ENCODE results near the gene OMP.
"Not testable (repeated sequence)": the region's sequence is repeated elsewhere in the genome, so short reads cannot be mapped to it uniquely, and the experiment has no call there.

Gene OMP

DNA sequence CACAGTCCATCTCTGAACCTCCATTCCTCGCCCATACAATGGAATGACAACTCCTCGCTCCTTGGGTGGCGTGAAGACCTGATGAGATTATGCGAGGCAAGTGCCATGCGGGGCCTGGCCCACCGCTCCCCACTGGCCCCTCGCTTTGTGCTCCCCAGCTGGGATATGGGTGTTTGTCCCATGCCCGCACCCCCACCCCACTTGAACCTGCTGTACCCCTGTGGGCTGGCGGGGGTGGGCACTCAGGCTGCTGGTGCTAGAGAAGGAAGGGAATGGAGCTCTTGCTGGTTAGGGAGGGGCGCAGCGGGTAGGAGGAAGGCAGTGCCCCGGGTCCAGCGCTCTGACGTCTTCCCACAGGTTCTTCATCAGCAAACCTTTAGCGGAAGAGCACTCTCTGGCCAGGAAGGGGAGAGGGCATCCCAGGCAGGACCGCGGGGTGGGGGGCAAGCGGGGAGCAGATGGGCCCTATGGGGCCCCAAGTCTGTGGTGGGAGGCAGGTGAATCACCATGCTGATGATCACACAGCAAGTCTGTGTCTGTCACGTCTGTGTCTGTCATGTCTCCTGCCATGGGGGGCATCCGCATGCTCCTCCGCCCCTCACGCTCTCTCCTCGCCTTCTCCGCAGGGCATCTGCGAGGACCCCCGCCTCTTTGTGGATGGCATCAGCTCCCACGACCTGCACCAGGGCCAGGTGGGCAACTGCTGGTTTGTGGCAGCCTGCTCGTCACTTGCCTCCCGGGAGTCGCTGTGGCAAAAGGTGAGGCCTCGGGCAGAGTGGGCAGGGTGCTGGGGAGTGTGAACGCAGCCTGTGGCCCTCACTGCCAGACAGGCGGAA, 9.4 kb upstream of the OMP start:
- peaks cover 10 to 31% of the 10 kb centered on the region in 2 donors for H3K36me3 ChIP-seq (ENCODE audit: control insufficient read depth in 1 of 2, insufficient read depth in 2 of 2, low read length in 2 of 2)
- no peak overlapping the region for H3K27ac ChIP-seq (ENCODE audit: low read depth, low read length)
- no peak overlapping the region for H3K9ac ChIP-seq (ENCODE audit: low read depth in 1 of 2, low read length in 2 of 2)
- no peak overlapping the region for H3K4me3 ChIP-seq (ENCODE audit: low read depth in 1 of 2, low read length in 2 of 2)
- H3K4me1 ChIP-seq (ENCODE audit: control insufficient read depth in 1 of 2, insufficient read depth in 2 of 2, low read length in 2 of 2) = peaks cover 61 to 62% of the 10 kb centered on the region in 2 donors
- no peaks in the 10 kb centered on the region for H3K9me3 ChIP-seq (ENCODE audit: control insufficient read depth in 1 of 2, low read length in 2 of 2)
- H3K27me3 ChIP-seq (ENCODE audit: control insufficient read depth in 1 of 2, insufficient read depth in 2 of 2, low read length in 2 of 2) = no peaks in the 10 kb centered on the region

DNA sequence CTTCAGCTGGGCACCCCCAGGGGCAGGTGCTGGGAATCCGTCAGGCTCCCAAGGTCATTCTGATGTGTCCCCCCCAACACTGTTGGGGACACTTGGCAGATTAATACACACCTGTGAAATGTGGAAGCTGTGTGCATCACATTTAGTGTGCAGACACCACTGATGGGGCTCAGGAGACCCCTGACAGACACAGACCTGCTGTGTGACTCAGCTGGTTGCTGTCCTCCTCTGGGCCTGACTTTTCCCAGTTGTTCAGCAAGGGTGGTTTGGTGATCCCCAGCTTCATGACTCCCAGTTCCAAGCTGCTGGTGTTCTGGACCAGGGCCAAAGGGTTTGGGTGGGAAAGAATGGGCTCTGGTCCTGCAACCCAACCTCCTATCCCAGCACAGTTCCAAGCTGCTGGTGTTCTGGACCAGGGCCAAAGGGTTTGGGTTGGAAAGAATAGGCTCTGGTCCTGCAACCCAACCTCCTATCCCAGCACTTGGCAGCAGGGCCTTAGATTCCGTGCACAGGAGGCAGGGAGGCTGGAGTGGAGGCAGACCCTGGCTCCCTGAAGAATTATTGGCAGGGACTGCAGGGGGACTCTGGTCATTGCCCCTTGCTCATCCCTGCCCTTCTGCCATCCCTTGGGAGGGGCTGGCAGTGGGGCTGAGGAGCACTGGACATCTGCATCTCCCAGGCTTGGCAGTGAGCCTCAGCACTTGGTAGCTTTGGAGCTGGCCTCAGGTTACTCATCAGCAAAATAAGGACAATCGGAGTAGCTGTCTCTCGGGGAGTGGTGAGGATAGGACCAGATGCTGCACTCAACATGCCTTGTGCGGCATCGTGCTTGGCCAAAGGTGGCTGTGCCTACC, 8.4 kb upstream of the OMP start:
- Histone ChIP-seq H3K27ac (ENCODE audit: low read depth, low read length) (no peak overlapping the region), H3K36me3 (ENCODE audit: control insufficient read depth in 1 of 2, insufficient read depth in 2 of 2, low read length in 2 of 2) (peaks cover 10 to 29% of the 10 kb centered on the region in 2 donors), H3K9me3 (ENCODE audit: control insufficient read depth in 1 of 2, low read length in 2 of 2) (no peaks in the 10 kb centered on the region), H3K9ac (ENCODE audit: low read depth in 1 of 2, low read length in 2 of 2) (peak overlapping the region; percentile 43 to 59), H3K27me3 (ENCODE audit: control insufficient read depth in 1 of 2, insufficient read depth in 2 of 2, low read length in 2 of 2) (no peaks in the 10 kb centered on the region), H3K4me3 (ENCODE audit: low read depth in 1 of 2, low read length in 2 of 2) (no peak overlapping the region), H3K4me1 (ENCODE audit: control insufficient read depth in 1 of 2, insufficient read depth in 2 of 2, low read length in 2 of 2) (peaks cover 51 to 53% of the 10 kb centered on the region in 2 donors)

DNA sequence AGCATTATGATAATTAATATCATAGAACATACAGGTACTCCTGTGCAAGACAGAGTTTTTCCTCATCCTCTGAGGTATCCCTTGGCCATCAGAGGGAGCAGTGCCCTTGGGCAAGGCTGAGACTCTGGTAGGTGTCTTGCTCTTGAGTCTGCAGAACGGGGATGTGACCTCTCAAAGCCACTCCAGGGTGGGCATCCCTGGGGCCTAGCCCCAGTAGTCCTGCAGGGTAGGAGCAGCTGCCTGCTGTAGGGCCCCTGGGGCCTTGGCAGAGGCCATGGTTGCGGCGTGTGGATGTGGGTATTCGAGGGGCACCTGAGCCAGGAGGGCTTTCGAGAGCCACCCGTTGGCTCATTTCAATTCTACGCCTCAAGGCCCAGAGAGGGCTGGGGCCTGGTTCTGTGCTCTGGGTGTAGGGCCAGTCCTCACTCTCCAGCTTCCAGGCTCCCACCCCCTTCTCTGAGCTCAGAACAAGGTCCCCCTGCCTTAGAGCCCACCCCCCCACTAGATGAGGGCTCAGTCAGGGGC, 7.7 kb upstream of the OMP start:
- peak overlapping the region; percentile 18 to 59 for H3K9ac ChIP-seq (ENCODE audit: low read depth in 1 of 2, low read length in 2 of 2)
- H3K4me1 ChIP-seq (ENCODE audit: control insufficient read depth in 1 of 2, insufficient read depth in 2 of 2, low read length in 2 of 2) = peaks cover 46 to 48% of the 10 kb centered on the region in 2 donors
- H3K9me3 ChIP-seq (ENCODE audit: control insufficient read depth in 1 of 2, low read length in 2 of 2) = no peaks in the 10 kb centered on the region
- H3K27ac ChIP-seq (ENCODE audit: low read depth, low read length) = peak overlapping the region; percentile 75
- H3K36me3 ChIP-seq (ENCODE audit: control insufficient read depth in 1 of 2, insufficient read depth in 2 of 2, low read length in 2 of 2) = peaks cover 10 to 27% of the 10 kb centered on the region in 2 donors
- no peak overlapping the region for H3K4me3 ChIP-seq (ENCODE audit: low read depth in 1 of 2, low read length in 2 of 2)
- no peaks in the 10 kb centered on the region for H3K27me3 ChIP-seq (ENCODE audit: control insufficient read depth in 1 of 2, insufficient read depth in 2 of 2, low read length in 2 of 2)

DNA sequence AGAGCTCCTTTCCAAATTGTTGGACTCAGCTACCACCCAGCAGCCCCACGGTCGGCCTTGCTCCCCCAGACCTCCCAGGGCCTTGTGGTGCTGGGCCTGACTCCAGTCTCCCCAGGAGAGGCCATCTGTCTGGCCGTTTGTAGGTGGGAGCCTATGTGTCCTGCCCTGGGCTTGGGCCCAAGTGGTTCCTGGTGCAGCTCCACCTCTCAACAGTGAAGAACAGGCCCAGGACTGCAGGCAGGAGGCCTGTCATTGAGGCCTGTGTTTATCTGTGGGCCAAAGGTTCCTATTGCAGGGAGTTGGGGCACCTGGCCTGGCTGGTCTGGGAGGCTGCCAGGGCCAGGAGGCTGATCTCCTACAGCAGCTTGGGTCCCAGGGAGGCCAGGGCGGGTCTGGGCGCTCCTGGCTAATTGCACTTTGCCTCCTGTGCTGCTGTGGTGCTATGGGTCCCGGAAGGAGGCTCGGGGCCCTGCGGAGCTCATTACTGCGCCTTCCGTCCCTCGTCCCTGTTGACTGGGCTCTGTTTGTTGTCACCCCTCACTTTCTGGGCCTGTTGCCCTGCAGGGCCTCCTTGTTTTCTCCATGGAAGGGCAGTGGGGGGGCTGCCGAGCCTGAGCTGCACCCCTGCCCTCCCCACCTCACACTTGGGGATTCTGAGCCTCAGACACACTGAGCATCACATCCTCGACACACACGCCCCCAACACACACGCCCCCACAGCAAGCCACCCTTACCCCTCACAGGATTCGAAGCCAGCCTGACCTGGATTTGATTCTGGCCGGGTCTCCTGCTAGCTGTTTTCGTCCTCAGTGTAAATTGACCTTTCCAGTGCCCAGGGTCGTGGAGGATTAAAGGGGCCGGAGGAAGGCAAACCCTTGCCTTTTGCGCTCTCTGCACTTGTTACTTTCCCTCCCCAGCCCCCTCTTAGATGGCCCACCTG, 6.8 kb upstream of the OMP start:
- Histone ChIP-seq H3K9ac (ENCODE audit: low read depth in 1 of 2, low read length in 2 of 2) (peak overlapping the region; percentile 51 to 59), H3K9me3 (ENCODE audit: control insufficient read depth in 1 of 2, low read length in 2 of 2) (no peaks in the 10 kb centered on the region), H3K36me3 (ENCODE audit: control insufficient read depth in 1 of 2, insufficient read depth in 2 of 2, low read length in 2 of 2) (peaks cover 10 to 25% of the 10 kb centered on the region in 2 donors), H3K27me3 (ENCODE audit: control insufficient read depth in 1 of 2, insufficient read depth in 2 of 2, low read length in 2 of 2) (no peaks in the 10 kb centered on the region), H3K4me1 (ENCODE audit: control insufficient read depth in 1 of 2, insufficient read depth in 2 of 2, low read length in 2 of 2) (peaks cover 37 to 39% of the 10 kb centered on the region in 2 donors), H3K4me3 (ENCODE audit: low read depth in 1 of 2, low read length in 2 of 2) (no peak overlapping the region), H3K27ac (ENCODE audit: low read depth, low read length) (peak overlapping the region; percentile 75)

DNA sequence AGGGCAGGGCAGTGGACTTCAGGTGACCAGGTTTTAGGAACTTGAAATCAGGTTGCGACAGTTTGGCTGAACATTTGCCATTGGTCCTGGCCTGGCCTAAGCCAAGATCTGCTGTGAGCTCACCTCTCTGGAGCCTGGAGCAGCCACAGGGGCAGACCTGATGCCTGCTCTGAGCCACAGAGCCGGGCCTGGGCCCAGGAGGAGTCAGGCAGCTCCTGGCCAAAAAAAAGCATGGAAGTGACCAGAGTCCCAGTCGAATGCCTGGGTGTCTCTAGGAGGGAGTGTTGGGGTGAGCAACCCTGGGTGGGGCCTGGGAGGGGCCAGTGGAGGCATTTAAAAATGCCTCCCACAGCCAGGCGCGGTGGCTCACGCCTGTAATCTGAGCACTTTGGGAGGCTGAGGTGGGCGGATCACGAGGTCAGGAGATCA, 6.0 kb upstream of the OMP start:
- Histone ChIP-seq H3K36me3 (ENCODE audit: control insufficient read depth in 1 of 2, insufficient read depth in 2 of 2, low read length in 2 of 2) (peaks cover 13 to 28% of the 10 kb centered on the region in 2 donors), H3K27ac (ENCODE audit: low read depth, low read length) (peak overlapping the region; percentile 75), H3K9ac (ENCODE audit: low read depth in 1 of 2, low read length in 2 of 2) (peak overlapping the region; percentile 43 to 59), H3K4me1 (ENCODE audit: control insufficient read depth in 1 of 2, insufficient read depth in 2 of 2, low read length in 2 of 2) (peaks cover 33 to 34% of the 10 kb centered on the region in 2 donors), H3K4me3 (ENCODE audit: low read depth in 1 of 2, low read length in 2 of 2) (no peak overlapping the region), H3K9me3 (ENCODE audit: control insufficient read depth in 1 of 2, low read length in 2 of 2) (no peaks in the 10 kb centered on the region), H3K27me3 (ENCODE audit: control insufficient read depth in 1 of 2, insufficient read depth in 2 of 2, low read length in 2 of 2) (no peaks in the 10 kb centered on the region)

DNA sequence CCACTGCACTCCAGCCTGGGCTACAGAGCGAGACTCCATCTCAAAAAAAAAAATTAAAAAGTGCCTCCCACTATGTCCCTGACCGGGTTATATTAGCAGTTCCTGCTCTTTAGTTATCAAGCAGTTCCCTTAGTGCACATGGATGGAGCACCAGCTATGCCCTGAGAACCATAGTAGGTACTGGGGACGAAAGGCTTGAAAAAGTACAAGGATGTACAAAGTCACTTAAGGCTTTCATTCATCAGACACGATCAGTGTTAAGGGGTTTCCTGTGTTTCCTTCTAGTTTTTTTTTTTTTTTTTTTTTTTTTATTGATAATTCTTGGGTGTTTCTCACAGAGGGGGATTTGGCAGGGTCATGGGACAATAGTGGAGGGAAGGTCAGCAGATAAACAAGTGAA, 5.5 kb upstream of the OMP start:
- H3K9me3 ChIP-seq (ENCODE audit: control insufficient read depth in 1 of 2, low read length in 2 of 2); H3K27me3 ChIP-seq (ENCODE audit: control insufficient read depth in 1 of 2, insufficient read depth in 2 of 2, low read length in 2 of 2); H3K4me3 ChIP-seq (ENCODE audit: low read depth in 1 of 2, low read length in 2 of 2); H3K9ac ChIP-seq (ENCODE audit: low read depth in 1 of 2, low read length in 2 of 2); H3K27ac ChIP-seq (ENCODE audit: low read depth, low read length): not testable (repeated sequence)
- Histone ChIP-seq H3K4me1 (ENCODE audit: control insufficient read depth in 1 of 2, insufficient read depth in 2 of 2, low read length in 2 of 2) (peaks cover 31 to 34% of the 10 kb centered on the region in 2 donors), H3K36me3 (ENCODE audit: control insufficient read depth in 1 of 2, insufficient read depth in 2 of 2, low read length in 2 of 2) (peaks cover 13 to 27% of the 10 kb centered on the region in 2 donors)

DNA sequence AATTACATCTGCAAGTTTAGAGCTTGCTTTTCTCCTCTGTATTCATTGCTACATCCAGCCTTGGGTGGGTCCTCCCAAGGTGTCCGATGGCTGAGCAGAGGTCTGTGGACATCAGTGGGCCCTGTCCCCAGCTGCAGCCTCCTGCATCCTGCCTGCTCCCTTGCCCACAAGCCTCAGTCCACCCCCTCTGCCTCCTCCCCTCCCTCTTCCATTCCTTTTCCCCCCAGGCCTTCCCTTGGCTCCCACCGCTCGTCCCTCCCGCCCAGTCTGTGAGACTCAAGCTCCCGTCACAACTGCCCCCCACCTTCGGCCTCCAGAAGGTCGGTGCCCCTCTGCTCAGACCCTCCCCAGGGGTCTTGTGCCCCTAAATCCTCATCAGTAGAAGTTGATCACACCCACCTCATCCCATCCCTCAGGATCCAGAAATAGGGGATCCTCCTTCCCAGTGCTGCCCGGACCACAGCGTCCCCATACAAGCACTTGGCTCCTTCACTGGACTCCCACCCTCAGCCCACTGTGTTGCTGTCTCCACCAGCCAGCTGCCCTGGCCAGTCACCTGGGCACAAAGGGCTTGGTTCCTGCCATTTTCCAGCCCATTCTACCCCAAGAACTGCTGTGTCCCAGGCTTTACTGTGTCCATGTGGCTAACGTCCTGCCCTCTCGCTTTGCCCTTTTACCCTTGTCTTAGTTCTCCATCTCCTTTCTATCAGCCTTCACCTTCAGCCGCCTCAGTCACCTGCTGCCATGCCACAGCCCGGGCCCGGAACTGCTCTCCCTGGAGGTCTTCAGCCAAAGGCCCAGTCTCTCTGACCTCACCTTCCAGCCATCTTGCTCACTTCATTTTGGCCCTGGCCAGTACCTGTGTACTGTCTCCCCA, 2.2 kb upstream of the OMP start:
- Histone ChIP-seq H3K27ac (ENCODE audit: low read depth, low read length) (no peak overlapping the region), H3K9me3 (ENCODE audit: control insufficient read depth in 1 of 2, low read length in 2 of 2) (no peaks in the 10 kb centered on the region), H3K9ac (ENCODE audit: low read depth in 1 of 2, low read length in 2 of 2) (no peak overlapping the region), H3K36me3 (ENCODE audit: control insufficient read depth in 1 of 2, insufficient read depth in 2 of 2, low read length in 2 of 2) (peaks cover 16 to 33% of the 10 kb centered on the region in 2 donors), H3K4me3 (ENCODE audit: low read depth in 1 of 2, low read length in 2 of 2) (no peak overlapping the region), H3K27me3 (ENCODE audit: control insufficient read depth in 1 of 2, insufficient read depth in 2 of 2, low read length in 2 of 2) (no peaks in the 10 kb centered on the region), H3K4me1 (ENCODE audit: control insufficient read depth in 1 of 2, insufficient read depth in 2 of 2, low read length in 2 of 2) (peaks cover 20 to 28% of the 10 kb centered on the region in 2 donors)

DNA sequence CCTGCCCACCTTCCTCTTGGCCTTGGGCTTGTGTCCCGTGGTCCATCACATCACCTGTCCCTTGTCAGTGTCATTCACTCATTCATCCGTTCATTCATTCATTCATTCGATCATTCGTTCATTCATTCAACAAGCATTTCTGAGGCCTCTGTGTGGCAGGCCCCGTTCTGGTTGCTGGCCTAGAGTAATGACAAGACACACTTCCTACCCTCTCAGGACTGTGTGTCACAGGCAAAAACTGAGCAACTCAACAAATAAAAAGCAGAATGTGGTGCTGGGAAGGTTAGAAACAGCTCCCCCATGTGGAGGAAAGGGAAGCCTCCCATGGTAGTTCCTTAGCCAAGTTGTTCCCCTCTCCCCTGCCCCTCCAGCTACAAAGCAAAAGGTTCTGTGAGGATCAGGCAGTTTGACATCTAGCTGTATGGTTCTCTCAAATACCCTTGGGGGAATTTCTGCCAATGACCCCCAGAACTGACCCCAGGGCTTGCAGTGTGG, 1.6 kb upstream of the OMP start:
- no peak overlapping the region for H3K27ac ChIP-seq (ENCODE audit: low read depth, low read length)
- H3K4me1 ChIP-seq (ENCODE audit: control insufficient read depth in 1 of 2, insufficient read depth in 2 of 2, low read length in 2 of 2) = peaks cover 21 to 28% of the 10 kb centered on the region in 2 donors
- H3K4me3 ChIP-seq (ENCODE audit: low read depth in 1 of 2, low read length in 2 of 2) = no peak overlapping the region
- H3K9me3 ChIP-seq (ENCODE audit: control insufficient read depth in 1 of 2, low read length in 2 of 2) = no peaks in the 10 kb centered on the region
- peaks cover 12 to 33% of the 10 kb centered on the region in 2 donors for H3K36me3 ChIP-seq (ENCODE audit: control insufficient read depth in 1 of 2, insufficient read depth in 2 of 2, low read length in 2 of 2)
- no peaks in the 10 kb centered on the region for H3K27me3 ChIP-seq (ENCODE audit: control insufficient read depth in 1 of 2, insufficient read depth in 2 of 2, low read length in 2 of 2)
- no peak overlapping the region for H3K9ac ChIP-seq (ENCODE audit: low read depth in 1 of 2, low read length in 2 of 2)
